ENCODE measurements around the gene VPS39. TPM values are rescaled to one million over a fixed set of nuclear protein-coding genes. Genes with fewer than 3 reads are reported as not detected.
A peak's percentile ranks its signal among the peaks of the same experiment; 100 is the strongest.

VPS39 gene
- polyA plus RNA-seq, 6 donors from 2014 or later, result 14.9 to 42.7 (median 28.9) TPM

- peaks cover 0 to 5% (median 3%) of the 10 kb centered on the region in 3 donors for H3K27me3 Mint-ChIP-seq
- ATAC-seq (ENCODE audit: low read depth in 2 of 2) (no peak), DNase-seq (no peak)
- H3K36me3 Mint-ChIP-seq, result no peaks in the 10 kb centered on the region
- no peak overlapping the region for H3K4me3 Mint-ChIP-seq
- H3K27ac Mint-ChIP-seq, result no peak overlapping the region
- no peaks in the 10 kb centered on the region for H3K4me1 Mint-ChIP-seq
- H3K9me3 Mint-ChIP-seq, result peaks cover 0 to 3% (median 0%) of the 10 kb centered on the region in 7 donors
Measured at GRCh38 chr15:42143866-42144625, 64.1 kb downstream of the VPS39 start.

GRCh38 chr15:42143356-42143755 lies 64.7 kb downstream of the VPS39 start:
- Mint-ChIP-seq H3K36me3 (no peaks in the 10 kb centered on the region), H3K4me3 (no peak overlapping the region), H3K4me1 (no peaks in the 10 kb centered on the region), H3K9me3 (peaks cover 0 to 3% (median 0%) of the 10 kb centered on the region in 7 donors), H3K27me3 (peaks cover 0 to 5% (median 3%) of the 10 kb centered on the region in 3 donors), H3K27ac (no peak overlapping the region)
- no peak for ATAC-seq (ENCODE audit: low read depth in 2 of 2)
- DNase-seq, result no peak

GRCh38 chr15:42141795-42142667 lies 66.1 kb downstream of the VPS39 start:
- H3K27ac Mint-ChIP-seq, result no peak overlapping the region
- peaks cover 0 to 3% (median 0%) of the 10 kb centered on the region in 7 donors for H3K9me3 Mint-ChIP-seq
- peaks cover 0 to 4% (median 0%) of the 10 kb centered on the region in 3 donors for H3K4me1 Mint-ChIP-seq
- H3K27me3 Mint-ChIP-seq, result peaks cover 1 to 5% (median 3%) of the 10 kb centered on the region in 3 donors
- DNase-seq, result no peak
- no peaks in the 10 kb centered on the region for H3K36me3 Mint-ChIP-seq
- no peak overlapping the region for H3K4me3 Mint-ChIP-seq
- ATAC-seq (ENCODE audit: low read depth in 2 of 2), result no peak

GRCh38 chr15:42141246-42141645 lies 66.9 kb downstream of the VPS39 start:
- Mint-ChIP-seq H3K36me3 (no peaks in the 10 kb centered on the region), H3K27ac (no peak overlapping the region), H3K4me1 (peaks cover 0 to 4% (median 0%) of the 10 kb centered on the region in 3 donors), H3K9me3 (peaks cover 0 to 3% (median 0%) of the 10 kb centered on the region in 7 donors), H3K27me3 (peaks cover 3 to 6% (median 5%) of the 10 kb centered on the region in 3 donors), H3K4me3 (no peak overlapping the region)
- DNase-seq (no peak), ATAC-seq (ENCODE audit: low read depth in 2 of 2) (no peak)

GRCh38 chr15:42140383-42141070 lies 67.6 kb downstream of the VPS39 start:
- no peak for ATAC-seq (ENCODE audit: low read depth in 2 of 2)
- no peak for DNase-seq
- no peak overlapping the region for H3K4me3 Mint-ChIP-seq
- peaks cover 0 to 4% (median 0%) of the 10 kb centered on the region in 3 donors for H3K4me1 Mint-ChIP-seq
- H3K36me3 Mint-ChIP-seq, result no peaks in the 10 kb centered on the region
- H3K27me3 Mint-ChIP-seq, result peaks cover 3 to 6% (median 3%) of the 10 kb centered on the region in 3 donors
- no peak overlapping the region for H3K27ac Mint-ChIP-seq
- peaks cover 0 to 3% (median 0%) of the 10 kb centered on the region in 7 donors for H3K9me3 Mint-ChIP-seq

GRCh38 chr15:42139596-42139995 lies 68.5 kb downstream of the VPS39 start:
- Mint-ChIP-seq H3K27ac (no peak overlapping the region), H3K36me3 (no peaks in the 10 kb centered on the region), H3K27me3 (peaks cover under 1 to 6% (median 5%) of the 10 kb centered on the region in 3 donors), H3K4me1 (peaks cover 0 to 4% (median 0%) of the 10 kb centered on the region in 3 donors), H3K4me3 (peak overlapping the region in 1 of 8 donors; percentile 10), H3K9me3 (peaks cover 0 to 3% (median 0%) of the 10 kb centered on the region in 7 donors)
- DNase-seq, result no peak
- ATAC-seq (ENCODE audit: low read depth in 2 of 2), result no peak

GRCh38 chr15:42138968-42139386 lies 69.1 kb downstream of the VPS39 start:
- DNase-seq, result no peak
- no peak for ATAC-seq (ENCODE audit: low read depth in 2 of 2)
- peaks cover 0 to 10% (median 5%) of the 10 kb centered on the region in 3 donors for H3K27me3 Mint-ChIP-seq
- peaks cover 0 to 4% (median 0%) of the 10 kb centered on the region in 3 donors for H3K4me1 Mint-ChIP-seq
- H3K4me3 Mint-ChIP-seq, result no peak overlapping the region
- H3K27ac Mint-ChIP-seq, result no peak overlapping the region
- peaks cover 0 to 3% (median 0%) of the 10 kb centered on the region in 7 donors for H3K9me3 Mint-ChIP-seq
- H3K36me3 Mint-ChIP-seq, result no peaks in the 10 kb centered on the region

GRCh38 chr15:42138411-42138810 lies 69.7 kb downstream of the VPS39 start:
- DNase-seq (no peak), ATAC-seq (ENCODE audit: low read depth in 2 of 2) (no peak)
- Mint-ChIP-seq H3K4me3 (no peak overlapping the region), H3K27ac (peak overlapping the region in 1 of 6 donors; percentile 16), H3K36me3 (no peaks in the 10 kb centered on the region), H3K9me3 (peaks cover 0 to 3% (median 0%) of the 10 kb centered on the region in 7 donors), H3K27me3 (peaks cover 0 to 16% (median 5%) of the 10 kb centered on the region in 3 donors), H3K4me1 (peaks cover 0 to 4% (median 0%) of the 10 kb centered on the region in 3 donors)

- peak overlapping the region in 1 of 6 donors; percentile 5 for H3K27ac Mint-ChIP-seq
- H3K4me1 Mint-ChIP-seq, result peaks cover 0 to 4% (median 0%) of the 10 kb centered on the region in 3 donors
- no peak for ATAC-seq (ENCODE audit: low read depth in 2 of 2)
- H3K4me3 Mint-ChIP-seq, result no peak overlapping the region
- H3K27me3 Mint-ChIP-seq, result peaks cover 0 to 20% (median 5%) of the 10 kb centered on the region in 3 donors
- no peaks in the 10 kb centered on the region for H3K36me3 Mint-ChIP-seq
- H3K9me3 Mint-ChIP-seq, result peaks cover 0 to 3% (median 0%) of the 10 kb centered on the region in 7 donors
- DNase-seq, result no peak
Measured at GRCh38 chr15:42137461-42138261, 70.4 kb downstream of the VPS39 start.

GRCh38 chr15:42136513-42136912 lies 71.6 kb downstream of the VPS39 start:
- H3K4me1 Mint-ChIP-seq, result peaks cover 0 to 4% (median 0%) of the 10 kb centered on the region in 3 donors
- H3K27me3 Mint-ChIP-seq, result peaks cover 0 to 20% (median 5%) of the 10 kb centered on the region in 3 donors
- no peak for ATAC-seq (ENCODE audit: low read depth in 2 of 2)
- DNase-seq, result no peak
- H3K4me3 Mint-ChIP-seq, result no peak overlapping the region
- H3K27ac Mint-ChIP-seq, result no peak overlapping the region
- peaks cover 0 to 3% (median 0%) of the 10 kb centered on the region in 7 donors for H3K9me3 Mint-ChIP-seq
- H3K36me3 Mint-ChIP-seq, result no peaks in the 10 kb centered on the region

- Mint-ChIP-seq H3K4me1 (peaks cover 0 to 4% (median 0%) of the 10 kb centered on the region in 3 donors), H3K27me3 (peaks cover 0 to 28% (median 14%) of the 10 kb centered on the region in 3 donors), H3K36me3 (no peaks in the 10 kb centered on the region), H3K27ac (no peak overlapping the region), H3K9me3 (peaks cover 0 to 3% (median 0%) of the 10 kb centered on the region in 7 donors), H3K4me3 (no peak overlapping the region)
- no peak for DNase-seq
- no peak for ATAC-seq (ENCODE audit: low read depth in 2 of 2)
Measured at GRCh38 chr15:42135351-42135750, 72.8 kb downstream of the VPS39 start.

- H3K4me3 Mint-ChIP-seq, result no peak overlapping the region
- H3K9me3 Mint-ChIP-seq, result peaks cover 0 to 3% (median 0%) of the 10 kb centered on the region in 7 donors
- H3K27ac Mint-ChIP-seq, result no peak overlapping the region
- no peak for DNase-seq
- H3K4me1 Mint-ChIP-seq, result peaks cover 0 to 4% (median 0%) of the 10 kb centered on the region in 3 donors
- H3K27me3 Mint-ChIP-seq, result peaks cover 0 to 34% (median 18%) of the 10 kb centered on the region in 3 donors
- ATAC-seq (ENCODE audit: low read depth in 2 of 2), result no peak
- H3K36me3 Mint-ChIP-seq, result no peaks in the 10 kb centered on the region
Measured at GRCh38 chr15:42134617-42135245, 73.4 kb downstream of the VPS39 start.
